Adrenal gland (tissue), 12 donors: ENCODE results near the gene APBB2. TPM values are rescaled to one million over a fixed set of nuclear protein-coding genes. Genes with fewer than 3 reads are reported as not detected.

Source experiments
- DNase-seq, 7 donors: peaks; one replicate each; pipeline ENCODE4 v3.0.0-alpha.2; 2019 to 2020
- H3K27ac ChIP-seq, 5 donors: fragments of 200-600 bp; sonication (generic) in 4 of 5; 1 replicate in 3 of 5; 2 replicates in 2 of 5; pipeline versions ENCODE4 v1.5.1 to v1.8.0; 2016 to 2020; ENCODE audit warnings: mild to moderate bottlenecking in 1 of 5
- H3K27me3 ChIP-seq: fragments of 200-600 bp; 2 replicates; pipeline ENCODE4 v1.8.0; 2021
- H3K36me3 ChIP-seq, 2 donors: fragments of 200-600 bp; replicated peaks in 1 of 2; 1 replicate in 1 of 2; 2 replicates in 1 of 2; pipeline versions ENCODE4 v1.5.1 to v1.8.0; 2018 to 2022
- H3K4me1 ChIP-seq, 2 donors: fragments of 200-600 bp; replicated peaks in 1 of 2; 1 replicate in 1 of 2; 2 replicates in 1 of 2; pipeline versions ENCODE4 v1.5.1 to v1.8.0; 2018 to 2021
- H3K4me3 ChIP-seq, 4 donors: fragments of 200-600 bp; sonication (generic) in 3 of 4; one replicate each; pipeline ENCODE4 v1.5.1; 2016 to 2018
- H3K9me3 ChIP-seq, 3 donors: fragments of 200-600 bp; sonication (generic) in 1 of 3; replicated peaks in 1 of 3; 1 replicate in 2 of 3; 2 replicates in 1 of 3; pipeline versions ENCODE4 v1.5.1 to v1.8.0; 2016 to 2021
- POLR2A ChIP-seq, 2 donors: fragments of 450-650 bp; IDR thresholded peaks; one replicate each; pipeline ENCODE4 v1.6.1; 2017; ENCODE audit warnings: antibody characterized with exemption in 2 of 2, mild to moderate bottlenecking in 2 of 2, moderate library complexity in 1 of 2
- WGBS, 4 donors: extraction: QIAGEN DNeasy Blood & Tissue Kit in 2 of 4; methylation state at CpG; one replicate each; pipeline versions ENCODE4 v1.1.5 to v1.1.7; 2013 to 2017; 5-methylcytosine and 5-hydroxymethylcytosine counted together
- intact Hi-C, 2 donors: fragments of 100-400 bp; cut with DNase I; formaldehyde crosslinking; loops; one replicate each; pipeline versions ENCODE4 v1.14.1 to v1.15.0; 2022 to 2023
- polyA plus RNA-seq, 3 donors: library from polyadenylated mRNA; stranded (reverse); fragments of 200-250 nt in 2 of 3; fragments of 350-450 nt in 1 of 3; fragmentation: Illumina TruSeq in 1 of 3; extraction: RNeasy Lipid Tissue Mini Kit (QIAGEN cat#74804) in 1 of 3; gene quantifications; one replicate each; pipeline ENCODE4 v1.2.3, GENCODE V29; 2013 to 2014
- total RNA-seq, 9 donors: library from RNA; depleted of rRNA in 4 of 9; stranded (reverse); fragments of >200 nt in 4 of 9; fragments of 120-200 nt in 1 of 9; fragmentation: NEBNext Ultra II Directional in 1 of 9; extraction: Animal tissue kit (Norgen Biotek cat#: 25700) in 1 of 9; gene quantifications; one replicate each; pipeline versions ENCODE4 v1.1.0 to v1.2.4, GENCODE V29; 2013 to 2023
- TF ChIP-seq, protein P1 (sequence below), 6 experiments: fragments of 450-650 bp in 4 of 6; fragments of 200-600 bp in 2 of 6; sonication (generic) in 1 of 6; IDR thresholded peaks; 1 replicate in 5 of 6; 2 replicates in 1 of 6; pipeline versions ENCODE4 v1.5.1 to v1.8.0; 2016 to 2021; ENCODE audit warnings: antibody characterized with exemption in 6 of 6, mild to moderate bottlenecking in 2 of 6, moderate library complexity in 1 of 6
- donor health status: healthy with polysubstance abuse.
- donor health status: Bipolar disorder and iron deficiency.
- donor health status: DM: yes; HTN: yes; CAD: no.
- donor health status: DM: no; HTN: no; CAD: no.
- donor health status: DM: no; HTN: no; CAD: no.
- donor health status: DM: yes; HTN: yes; CAD: no.

The APBB2 gene
- total and polyA plus RNA-seq, 12 donors: 12.4 to 135 (median 39.7) TPM

DNA sequence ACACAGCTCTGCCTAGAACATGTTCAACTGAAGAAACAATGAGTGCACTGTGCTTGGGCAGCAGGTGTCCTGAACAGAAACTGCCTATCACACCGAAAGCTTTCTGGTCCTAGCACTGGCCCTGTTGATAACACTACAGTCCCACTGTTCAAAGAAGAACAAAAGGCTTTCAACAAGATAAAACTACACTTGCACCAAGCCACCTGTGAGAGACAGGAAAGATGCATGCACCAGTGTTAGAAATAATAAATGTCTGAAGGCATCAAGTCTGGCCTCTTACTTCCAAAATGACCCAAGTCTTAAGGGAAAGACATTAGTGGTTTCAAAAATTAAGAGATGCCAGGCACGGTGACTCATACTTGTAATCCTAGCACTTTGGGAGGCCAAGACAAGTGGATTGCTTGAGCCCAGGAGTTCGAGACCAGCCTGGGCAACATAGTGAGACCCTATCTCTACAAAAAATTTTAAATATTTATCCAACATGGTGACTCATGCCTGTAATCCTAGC lies 68.7 kb downstream of the APBB2 start:
- intact Hi-C loops: loop anchor here in 1 of 2 donors (10.0 kb wide), 1 partner anchor 49 kb away; no protein-coding TSS in a partner anchor
- TF ChIP-seq, protein P1, sequence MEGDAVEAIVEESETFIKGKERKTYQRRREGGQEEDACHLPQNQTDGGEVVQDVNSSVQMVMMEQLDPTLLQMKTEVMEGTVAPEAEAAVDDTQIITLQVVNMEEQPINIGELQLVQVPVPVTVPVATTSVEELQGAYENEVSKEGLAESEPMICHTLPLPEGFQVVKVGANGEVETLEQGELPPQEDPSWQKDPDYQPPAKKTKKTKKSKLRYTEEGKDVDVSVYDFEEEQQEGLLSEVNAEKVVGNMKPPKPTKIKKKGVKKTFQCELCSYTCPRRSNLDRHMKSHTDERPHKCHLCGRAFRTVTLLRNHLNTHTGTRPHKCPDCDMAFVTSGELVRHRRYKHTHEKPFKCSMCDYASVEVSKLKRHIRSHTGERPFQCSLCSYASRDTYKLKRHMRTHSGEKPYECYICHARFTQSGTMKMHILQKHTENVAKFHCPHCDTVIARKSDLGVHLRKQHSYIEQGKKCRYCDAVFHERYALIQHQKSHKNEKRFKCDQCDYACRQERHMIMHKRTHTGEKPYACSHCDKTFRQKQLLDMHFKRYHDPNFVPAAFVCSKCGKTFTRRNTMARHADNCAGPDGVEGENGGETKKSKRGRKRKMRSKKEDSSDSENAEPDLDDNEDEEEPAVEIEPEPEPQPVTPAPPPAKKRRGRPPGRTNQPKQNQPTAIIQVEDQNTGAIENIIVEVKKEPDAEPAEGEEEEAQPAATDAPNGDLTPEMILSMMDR (IDR thresholded peaks at IDR 0.05): no peak
- no peak for TF ChIP-seq POLR2A (IDR thresholded peaks at IDR 0.05)
- WGBS, 4 donors: 83 to 88% (median 87%) methylated on average over 3 of the region's 3 CpGs
- no peak overlapping the region for H3K4me3 ChIP-seq
- H3K27me3 ChIP-seq: no peaks in the 10 kb centered on the region
- no peaks in the 10 kb centered on the region for H3K36me3 ChIP-seq
- DNase-seq: no peak
- no peaks in the 10 kb centered on the region for H3K9me3 ChIP-seq
- H3K27ac ChIP-seq: no peak overlapping the region
- peaks cover 29 to 37% of the 10 kb centered on the region in 2 donors for H3K4me1 ChIP-seq

DNA sequence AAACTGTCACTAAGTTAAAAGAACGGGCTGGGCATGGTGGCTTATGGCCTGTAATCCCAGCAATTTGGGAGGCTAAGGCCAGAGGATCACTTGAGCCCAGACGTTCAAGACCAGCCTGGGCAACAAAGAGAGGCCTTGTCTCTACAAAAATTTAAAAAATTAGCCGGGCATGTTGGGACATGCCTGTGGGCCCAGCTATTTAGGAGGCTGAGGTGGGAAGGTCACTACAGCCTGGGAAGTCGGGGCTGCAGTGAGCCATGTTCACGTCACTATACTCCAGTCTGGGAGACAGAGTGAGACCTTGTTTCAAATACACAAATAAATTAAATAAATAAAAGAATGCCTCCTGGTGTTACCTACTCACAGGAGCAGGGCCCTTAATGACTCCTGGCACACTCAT lies 69.5 kb downstream of the APBB2 start:
- DNase-seq: no peak
- H3K27me3 ChIP-seq: no peaks in the 10 kb centered on the region
- H3K9me3 ChIP-seq: no peaks in the 10 kb centered on the region
- H3K4me3 ChIP-seq: no peak overlapping the region
- TF ChIP-seq, protein P1 (IDR thresholded peaks at IDR 0.05): no peak
- no peak for TF ChIP-seq POLR2A (IDR thresholded peaks at IDR 0.05)
- H3K4me1 ChIP-seq: peaks cover 29 to 37% of the 10 kb centered on the region in 2 donors
- 70 to 91% (median 83%) methylated on average over 5 of the region's 5 CpGs for WGBS, 4 donors
- intact Hi-C loops: loop anchor here in 1 of 2 donors (10.0 kb wide), 1 partner anchor 50 kb away; no protein-coding TSS in a partner anchor
- H3K36me3 ChIP-seq: no peaks in the 10 kb centered on the region
- H3K27ac ChIP-seq: peak overlapping the region in 1 of 5 donors; percentile 11

GRCh38 chr4:41144040-41144379 lies 70.3 kb downstream of the APBB2 start:
- WGBS, 4 donors: 67 to 83% (median 74%) methylated on average over 3 of the region's 3 CpGs
- H3K4me3 ChIP-seq: no peak overlapping the region

DNA sequence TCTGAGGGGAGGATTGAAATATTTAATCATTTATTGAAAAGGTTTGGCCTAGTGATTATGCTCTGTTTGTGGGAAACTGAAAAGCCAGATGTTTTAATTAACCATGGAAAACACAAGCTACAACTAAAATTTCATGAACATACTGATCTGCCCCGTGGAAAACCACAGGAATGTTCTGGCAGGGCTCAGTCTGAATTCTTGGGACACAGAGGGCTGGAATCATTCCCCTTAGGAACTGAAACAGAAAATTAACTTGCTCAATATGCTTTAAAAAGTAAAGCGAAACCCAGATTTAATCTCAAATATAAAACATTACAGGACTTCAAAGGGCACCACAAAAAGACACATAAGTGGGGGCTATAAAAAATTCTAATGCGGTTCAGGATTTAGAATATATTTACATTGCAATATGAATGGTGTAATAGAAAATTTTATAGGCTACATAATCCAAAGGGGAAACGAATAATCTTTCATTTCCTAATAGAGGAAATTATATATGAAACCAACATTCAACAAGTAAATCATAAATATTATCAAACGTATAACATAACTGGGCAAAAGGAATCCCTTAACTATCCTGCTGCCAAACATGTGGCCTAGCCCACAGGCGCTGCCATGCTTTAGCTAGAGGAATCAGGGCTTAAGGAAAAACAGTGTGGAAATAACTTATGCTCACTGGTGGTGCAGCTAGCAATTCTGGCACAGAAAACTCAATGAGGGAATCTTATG lies 70.9 kb downstream of the APBB2 start:
- H3K4me3 ChIP-seq: no peak overlapping the region
- TF ChIP-seq, protein P1 (IDR thresholded peaks at IDR 0.05): no peak
- no peak for TF ChIP-seq POLR2A (IDR thresholded peaks at IDR 0.05)
- peak in 5 of 7 donors; percentile 45 to 73 (median 54) for DNase-seq
- intact Hi-C loops: loop anchor here in 1 of 2 donors (10.0 kb wide), 1 partner anchor 51 kb away; no protein-coding TSS in a partner anchor
- WGBS, 4 donors: 51 to 69% (median 61%) methylated on average over 6 of the region's 6 CpGs
- H3K9me3 ChIP-seq: no peaks in the 10 kb centered on the region
- H3K36me3 ChIP-seq: no peaks in the 10 kb centered on the region
- H3K27ac ChIP-seq: peak overlapping the region in 3 of 5 donors; percentile 46 to 78 (median 64)
- H3K4me1 ChIP-seq: peaks cover 29 to 37% of the 10 kb centered on the region in 2 donors
- no peaks in the 10 kb centered on the region for H3K27me3 ChIP-seq

More at GRCh38 chr4:41144040-41144379, 70.3 kb downstream of the APBB2 start:
- TF ChIP-seq, protein P1 (IDR thresholded peaks at IDR 0.05): no peak
- TF ChIP-seq POLR2A (IDR thresholded peaks at IDR 0.05): no peak
- Histone ChIP-seq H3K27ac (peak overlapping the region in 2 of 5 donors; percentile 64 to 78), H3K9me3 (no peaks in the 10 kb centered on the region), H3K36me3 (no peaks in the 10 kb centered on the region), H3K27me3 (no peaks in the 10 kb centered on the region), H3K4me1 (peaks cover 29 to 37% of the 10 kb centered on the region in 2 donors)
- DNase-seq: no peak
- intact Hi-C loops: loop anchor here in 1 of 2 donors (10.0 kb wide), 1 partner anchor 51 kb away; no protein-coding TSS in a partner anchor
